K562 (cell line): ENCODE data around the gene ANKH. TPM values are rescaled to one million over a fixed set of nuclear protein-coding genes. Genes with fewer than 3 reads are reported as not detected.

Experiments
- ATAC-seq: fragments of 200-7000 bp; cut with Tn5 transposase; 3 replicates; pipeline ENCODE4 v1.9.1; 2020; ENCODE audit warnings: moderate library complexity
- BruUV-seq: library from RNA; stranded (reverse); fragments of 400-500 nt; replicated peaks from 2 replicates; lab custom pipeline; 2021; lab: Mats Ljungman, UMichigan
- CTCF ChIA-PET: fragments of 300-600 bp; formaldehyde crosslinking; extraction: SDS; loops from one replicate; lab custom pipeline; 2021; ENCODE audit warnings: low intra/inter-chr PET ratio; lab: Yijun Ruan, JAX
- POLR2A ChIA-PET: fragments of 300-600, 350-650 bp; sonication (Branson Sonifier 250); formaldehyde crosslinking; extraction: SDS; loops from one replicate; lab custom pipeline; 2021; ENCODE audit warnings: antibody characterized with exemption, inconsistent platforms; lab: Yijun Ruan, JAX
- DNase-seq, 4 experiments: peaks; one replicate each; pipeline versions ENCODE4 v3.0.0 to v3.0.0-alpha.2; 2011 to 2018; ENCODE audit warnings: low spot score in 3 of 4, mixed read lengths in 3 of 4; ENCODE audit errors: extremely low read depth in 1 of 4
- FAIRE-seq: peaks from 2 replicates; lab custom pipeline; 2011; peaks lifted over from hg19 to GRCh38; lab: Jason Lieb, UNC
- H2AFZ ChIP-seq: 2 replicates; pipeline ENCODE4 v1.6.0; 2011; ENCODE audit warnings: low read depth, low read length, control low read depth, inconsistent platforms
- H3K27ac ChIP-seq: fragments of 200-600 bp; 3 replicates; pipeline ENCODE4 v1.8.0; 2011; ENCODE audit warnings: low read depth, mild to moderate bottlenecking, control low read depth, inconsistent platforms, low read length, moderate library complexity, mixed read lengths; ENCODE audit errors: extremely low read depth
- H3K27me3 ChIP-seq, 2 experiments: fragments of 300-600 bp in 1 of 2; 2 replicates in 1 of 2; 3 replicates in 1 of 2; pipeline versions ENCODE4 v1.6.0 to v1.8.0; 2011; ENCODE audit warnings: inconsistent platforms in 2 of 2, low read length in 2 of 2, mild to moderate bottlenecking in 1 of 2, mixed read lengths in 1 of 2, moderate library complexity in 1 of 2; ENCODE audit not compliant: control insufficient read depth in 2 of 2, insufficient read depth in 2 of 2
- H3K36me3 ChIP-seq: fragments of 300-600 bp; 3 replicates; pipeline ENCODE4 v1.8.0; 2011; ENCODE audit warnings: mild to moderate bottlenecking, low read length, inconsistent platforms; ENCODE audit not compliant: control insufficient read depth, insufficient read depth
- H3K4me1 ChIP-seq, 2 experiments: fragments of 200-600 bp in 1 of 2; replicated peaks in 1 of 2; 2 replicates in 1 of 2; 3 replicates in 1 of 2; pipeline versions ENCODE4 v1.5.1 to v1.8.0; 2011; ENCODE audit warnings: inconsistent platforms in 2 of 2, low read length in 2 of 2, mild to moderate bottlenecking in 1 of 2, mixed read lengths in 1 of 2, moderate library complexity in 1 of 2; ENCODE audit not compliant: control insufficient read depth in 2 of 2, insufficient read depth in 2 of 2
- H3K4me2 ChIP-seq: 2 replicates; pipeline ENCODE4 v1.6.1; 2011; ENCODE audit warnings: low read length, control low read depth, inconsistent platforms, mixed read lengths; ENCODE audit not compliant: insufficient read depth
- H3K4me3 ChIP-seq: fragments of 200-600 bp; sonication (generic), shearing (Covaris generic); 2 replicates; pipeline ENCODE4 v1.5.1; 2016; ENCODE audit warnings: control low read depth, inconsistent platforms
- H3K79me2 ChIP-seq: fragments of 200-600 bp; 3 replicates; pipeline ENCODE4 v1.8.0; 2011; ENCODE audit warnings: low read length, inconsistent platforms; ENCODE audit not compliant: control insufficient read depth, insufficient read depth
- H3K9ac ChIP-seq, 2 experiments: 2 replicates each; pipeline versions ENCODE4 v1.6.0 to v1.6.1; 2011; ENCODE audit warnings: low read depth in 2 of 2, low read length in 2 of 2, control low read depth in 1 of 2, inconsistent platforms in 1 of 2, mild to moderate bottlenecking in 1 of 2, mixed read lengths in 1 of 2; ENCODE audit not compliant: insufficient read depth in 1 of 2
- H3K9me1 ChIP-seq: one replicate; pipeline ENCODE4 v1.6.0; 2011; ENCODE audit warnings: inconsistent platforms, mild to moderate bottlenecking, low read length, moderate library complexity; ENCODE audit not compliant: control insufficient read depth, insufficient read depth
- H3K9me3 ChIP-seq: replicated peaks from 2 replicates; pipeline ENCODE4 v1.5.1; 2011; ENCODE audit warnings: low read depth, low read length, inconsistent platforms; ENCODE audit not compliant: control insufficient read depth, insufficient read depth
- H4K20me1 ChIP-seq: replicated peaks from 2 replicates; pipeline ENCODE4 v1.6.1; 2011; ENCODE audit warnings: low read length, inconsistent platforms, mixed read lengths; ENCODE audit not compliant: control insufficient read depth, insufficient read depth
- ARID1B ChIP-seq: fragments of 450-650 bp; IDR thresholded peaks from 2 replicates; pipeline ENCODE4 v1.6.1; 2016; ENCODE audit warnings: antibody characterized with exemption, mild to moderate bottlenecking, inconsistent platforms
- EGR1 ChIP-seq: fragments of 450-650 bp; conservative IDR thresholded peaks from 2 replicates; pipeline ENCODE4 v1.6.1; 2017; ENCODE audit warnings: mild to moderate bottlenecking
- ESRRA ChIP-seq: fragments of 450-650 bp; IDR thresholded peaks from 2 replicates; pipeline ENCODE4 v1.6.1; 2014; ENCODE audit warnings: low read depth, mild to moderate bottlenecking, moderate library complexity, borderline replicate concordance
- PATZ1 ChIP-seq: fragments of 250-450 bp; sonication (Bioruptor Pico); IDR thresholded peaks from 2 replicates; pipeline ENCODE4 v1.5.0; 2020; ENCODE audit warnings: mild to moderate bottlenecking, borderline replicate concordance
- POLR2B ChIP-seq: fragments of 450-650 bp; IDR thresholded peaks from 2 replicates; pipeline ENCODE4 v1.6.1; 2018; ENCODE audit warnings: low read depth; ENCODE audit not compliant: partially characterized antibody
- POLR2H ChIP-seq: IDR thresholded peaks from 2 replicates; pipeline ENCODE4 v1.6.1; 2016; ENCODE audit warnings: missing genetic modification characterization, low read depth, mild to moderate bottlenecking, control low read depth, missing compliant biosample characterization, moderate library complexity
- PTBP1 ChIP-seq: fragments of 200-400 bp; formaldehyde crosslinking; IDR thresholded peaks from 2 replicates; pipeline ENCODE4 v1.6.1; 2017; ENCODE audit warnings: low read depth, low read length
- SMAD1 ChIP-seq: fragments of 150-350 bp; IDR thresholded peaks from 2 replicates; pipeline ENCODE4 v1.6.1; 2014; ENCODE audit warnings: low read length, low read depth; ENCODE audit not compliant: partially characterized antibody
- SMARCC2 ChIP-seq: fragments of 450-650 bp; IDR thresholded peaks from 2 replicates; pipeline ENCODE4 v1.6.1; 2017; ENCODE audit warnings: antibody characterized with exemption, moderate library complexity, mild to moderate bottlenecking, low read depth
- ZEB2 ChIP-seq: fragments of 450-650 bp; IDR thresholded peaks from 2 replicates; pipeline ENCODE4 v1.6.1; 2016
- WGBS: fragments of 100-300 bp; shearing (Covaris generic); methylation state at CpG from one replicate; pipeline ENCODE4 v1.1.6; 2016; ENCODE audit warnings: low coverage, mixed read lengths; ENCODE audit not compliant: insufficient coverage; ENCODE audit errors: missing lambda C conversion rate; 5-methylcytosine and 5-hydroxymethylcytosine counted together
- in situ Hi-C: fragments of 300-500 bp; cut with MboI; formaldehyde crosslinking; loops from 4 replicates; pipeline ENCODE4 v1.15.0; 2018; ENCODE audit warnings: inconsistent platforms, mixed read lengths
- intact Hi-C: fragments of 100-400 bp; cut with micrococcal nuclease; formaldehyde crosslinking; loops from 2 replicates; pipeline ENCODE4 v1.14.2; 2022
- polyA plus RNA-seq, 8 experiments: library from polyadenylated mRNA; depleted of rRNA in 4 of 8; stranded (reverse) in 5 of 8; unstranded in 3 of 8; fragments of >200 nt; fragmentation: Nextera tagmentation in 2 of 8; fragmentation: Illumina TruSeq in 1 of 8; extraction: Ambion mirVana in 2 of 8; extraction: Trizol in 1 of 8; gene quantifications; 2 replicates each; pipeline versions ENCODE4 v1.2.1 to v1.2.3, GENCODE V29; 2011 to 2014; ENCODE audit warnings: inconsistent platforms in 1 of 8, missing spikeins in 1 of 8
- total RNA-seq, 7 experiments: library from RNA; depleted of rRNA in 6 of 7; stranded (reverse); fragments of >200 nt in 6 of 7; fragmentation: Illumina TruSeq in 2 of 7; extraction: Trizol in 2 of 7; gene quantifications; 2 replicates each; pipeline versions ENCODE4 v1.2.1 to v1.2.3, GENCODE V29; 2011 to 2021; ENCODE audit warnings: low replicate concordance in 1 of 7

The ANKH gene
- total and polyA plus RNA-seq, 9 of the 15 experiments (the other 6 are each of a cell fraction or from before 2014, with no cell fraction given), result 0.79 to 12.2 (median 4.5) TPM

- TF ChIP-seq EGR1, result 0 out of 2 replicates have a peak, but pooled peaks have one; percentile 38
- no peak for TF ChIP-seq POLR2B
- TF ChIP-seq ESRRA, result peak; percentile 76
- TF ChIP-seq ZEB2, result peak; percentile 56; the same call in 1 of the 2 replicates
- TF ChIP-seq, all 486 proteins: peak for 13
These were observed 118.3 kb downstream of the ANKH start (continued) for GRCh38 chr5:14753292-14753691.

GRCh38 chr5:14752497-14753071 is 119.0 kb downstream of the ANKH start:
- Histone ChIP-seq H3K4me1 (0 out of 5 replicates have a peak, but pooled peaks cover 0 to 3% of the 10 kb centered on the region in 2 experiments), H3K4me2 (no peak overlapping the region), H4K20me1 (no peaks in the 10 kb centered on the region), H3K9me3 (no peaks in the 10 kb centered on the region), H3K36me3 (no peaks in the 10 kb centered on the region), H3K79me2 (no peaks in the 10 kb centered on the region), H3K27ac (no peak overlapping the region), H3K4me3 (no peak overlapping the region), H3K27me3 (peaks cover 4 to 22% of the 10 kb centered on the region in 2 experiments; a peak in 4 of 5 replicates), H3K9ac (no peak overlapping the region), H2AFZ (no peak overlapping the region), H3K9me1 (no peaks in the 10 kb centered on the region)
- ATAC-seq, result no peak
- no peak for FAIRE-seq
- ChIA-PET POLR2A (no interaction called here), CTCF (no interaction called here)
- no peak for DNase-seq
- in situ Hi-C loops, result no loop called here
- intact Hi-C loops, result no loop called here
- no peak for TF ChIP-seq SMAD1
- TF ChIP-seq ARID1B, result no peak
- TF ChIP-seq POLR2H (tag), result no peak
- no peak for TF ChIP-seq PTBP1
- no peak for TF ChIP-seq SMARCC2
- TF ChIP-seq PATZ1 (CRISPR knock-in tag), result no peak
- no TSS peak for BruUV-seq
- 4% methylated on average over 6 of the region's 6 CpGs for WGBS
